ENCODE measurements around the gene CES3. TPM values are rescaled to one million over a fixed set of nuclear protein-coding genes. Genes with fewer than 3 reads are reported as not detected.

CES3 gene
- polyA plus RNA-seq, 1 donor from 2014 or later: 1.8 TPM

GRCh38 chr16:67006930-67007658 is 46.0 kb downstream of the CES3 start:
- Histone ChIP-seq H3K9me3 (ENCODE audit: low read length) (no peaks in the 10 kb centered on the region), H2AFZ (ENCODE audit: low read depth, low read length) (no peak overlapping the region), H3K9ac (ENCODE audit: low read length) (no peak overlapping the region), H4K20me1 (ENCODE audit: insufficient read depth) (no peaks in the 10 kb centered on the region), H3F3A (ENCODE audit: insufficient read depth, low read length, poor library complexity, severe bottlenecking) (no peaks in the 10 kb centered on the region), H3K27me3 (ENCODE audit: insufficient read depth, low read depth, low read length) (peaks cover 3% of the 10 kb centered on the region), H3K4me2 (ENCODE audit: low read length) (no peak overlapping the region), H3K36me3 (ENCODE audit: insufficient read depth, low read length) (no peaks in the 10 kb centered on the region), H3K9me2 (ENCODE audit: insufficient read depth, low read length) (no peaks in the 10 kb centered on the region), H3K27ac (ENCODE audit: low read length) (no peak overlapping the region), H3K4me3 (ENCODE audit: low read length) (no peak overlapping the region), H3K79me2 (replicated peaks; ENCODE audit: insufficient read depth, low read length) (no peaks in the 10 kb centered on the region)
- TF ChIP-seq CTCF (IDR thresholded peaks at IDR 0.05; ENCODE audit: poor library complexity, severe bottlenecking) (no peak), MXI1 (conservative IDR thresholded peaks at IDR 0.05; ENCODE audit: poor library complexity, severe bottlenecking) (no peak), RAD21 (conservative IDR thresholded peaks at IDR 0.05) (no peak), POLR2AphosphoS5 (IDR thresholded peaks at IDR 0.05) (no peak), SMC3 (conservative IDR thresholded peaks at IDR 0.05; ENCODE audit: poor library complexity) (no peak), EZH2 (IDR thresholded peaks at IDR 0.05; ENCODE audit: borderline replicate concordance, insufficient read depth, low read length, poor library complexity, severe bottlenecking) (no peak), REST (IDR thresholded peaks at IDR 0.05; ENCODE audit: borderline replicate concordance) (no peak), TAF1 (IDR thresholded peaks at IDR 0.05; ENCODE audit: low read depth) (no peak), EP300 (conservative IDR thresholded peaks at IDR 0.05; ENCODE audit: poor library complexity, severe bottlenecking) (no peak)

DNA sequence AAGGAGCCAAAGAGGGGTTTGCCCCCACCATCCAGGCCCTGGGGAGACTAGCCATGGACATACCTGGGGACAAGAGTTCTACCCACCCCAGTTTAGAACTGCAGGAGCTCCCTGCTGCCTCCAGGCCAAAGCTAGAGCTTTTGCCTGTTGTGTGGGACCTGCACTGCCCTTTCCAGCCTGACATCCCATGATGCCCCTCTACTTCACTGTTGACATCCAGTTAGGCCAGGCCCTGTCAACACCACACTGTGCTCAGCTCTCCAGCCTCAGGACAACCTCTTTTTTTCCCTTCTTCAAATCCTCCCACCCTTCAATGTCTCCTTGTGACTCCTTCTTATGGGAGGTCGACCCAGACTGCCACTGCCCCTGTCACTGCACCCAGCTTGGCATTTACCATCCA is 48.1 kb downstream of the CES3 start:
- no peaks in the 10 kb centered on the region for H3K9me2 ChIP-seq (ENCODE audit: insufficient read depth, low read length)
- no peak overlapping the region for H2AFZ ChIP-seq (ENCODE audit: low read depth, low read length)
- no peak overlapping the region for H3K9ac ChIP-seq (ENCODE audit: low read length)
- no peak for TF ChIP-seq EZH2 (IDR thresholded peaks at IDR 0.05; ENCODE audit: borderline replicate concordance, insufficient read depth, low read length, poor library complexity, severe bottlenecking)
- TF ChIP-seq POLR2AphosphoS5 (IDR thresholded peaks at IDR 0.05): no peak
- no peak for TF ChIP-seq SMC3 (conservative IDR thresholded peaks at IDR 0.05; ENCODE audit: poor library complexity)
- no peak for TF ChIP-seq TAF1 (IDR thresholded peaks at IDR 0.05; ENCODE audit: low read depth)
- no peak for TF ChIP-seq CTCF (IDR thresholded peaks at IDR 0.05; ENCODE audit: poor library complexity, severe bottlenecking)
- TF ChIP-seq EP300 (conservative IDR thresholded peaks at IDR 0.05; ENCODE audit: poor library complexity, severe bottlenecking): no peak
- no peak overlapping the region for H3K27ac ChIP-seq (ENCODE audit: low read length)
- H3K79me2 ChIP-seq (replicated peaks; ENCODE audit: insufficient read depth, low read length): no peaks in the 10 kb centered on the region
- H3F3A ChIP-seq (ENCODE audit: insufficient read depth, low read length, poor library complexity, severe bottlenecking): no peaks in the 10 kb centered on the region
- peaks cover 9% of the 10 kb centered on the region for H3K27me3 ChIP-seq (ENCODE audit: insufficient read depth, low read depth, low read length)
- H3K9me3 ChIP-seq (ENCODE audit: low read length): no peaks in the 10 kb centered on the region
- H3K4me3 ChIP-seq (ENCODE audit: low read length): no peak overlapping the region
- H3K36me3 ChIP-seq (ENCODE audit: insufficient read depth, low read length): no peaks in the 10 kb centered on the region
- H3K4me2 ChIP-seq (ENCODE audit: low read length): no peak overlapping the region
- no peaks in the 10 kb centered on the region for H4K20me1 ChIP-seq (ENCODE audit: insufficient read depth)
